PFSK-1 (cell line): ENCODE results near the gene SUPT7L.

Experiments used
- POLR2AphosphoS5 ChIP-seq: IDR thresholded peaks from 2 replicates; pipeline ENCODE4 v1.6.1; 2012; ENCODE audit warnings: low read depth, mild to moderate bottlenecking, control low read depth, low read length, moderate library complexity
- SIN3A ChIP-seq: IDR thresholded peaks from 2 replicates; pipeline ENCODE4 v1.6.1; 2012; ENCODE audit warnings: mild to moderate bottlenecking, low read length, moderate library complexity, borderline replicate concordance; ENCODE audit not compliant: insufficient read depth

DNA sequence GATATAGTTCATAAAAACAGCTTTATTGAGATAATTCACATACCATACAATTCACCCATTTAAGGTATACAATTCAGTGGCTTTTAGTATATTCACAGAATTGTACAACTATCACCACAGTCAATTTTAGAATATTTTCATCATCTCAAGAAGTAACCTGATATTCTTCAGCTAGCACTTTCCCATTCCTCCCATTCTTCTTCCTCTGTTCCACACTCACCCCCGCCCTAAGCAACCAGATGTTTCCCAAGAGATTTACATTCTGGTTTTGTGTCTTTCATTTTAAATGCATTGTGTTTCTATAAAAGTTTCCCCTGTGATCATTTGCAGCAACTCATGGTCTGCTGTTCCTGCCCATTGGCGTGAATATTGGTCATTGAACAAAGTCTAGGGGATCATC, 29.1 kb downstream of the SUPT7L start:
- TF ChIP-seq SIN3A (no peak), POLR2AphosphoS5 (no peak)
